H1 (cell line): Measurements from ENCODE around the gene SIK3. TPM values are rescaled to one million over a fixed set of nuclear protein-coding genes. Genes with fewer than 3 reads are reported as not detected.

Experiments
- ASH2L ChIP-seq: fragments of 200-600, 300-600 bp; sonication (generic); IDR thresholded peaks from one replicate; pipeline ENCODE4 v1.7.1; 2017; ENCODE audit warnings: low read length
- CHD2 ChIP-seq: IDR thresholded peaks from 2 replicates; pipeline ENCODE4 v1.6.1; 2012; ENCODE audit warnings: low read length, improper control_type of control experiment
- POU5F1 ChIP-seq: IDR thresholded peaks from 2 replicates; pipeline ENCODE4 v1.6.1; 2011; ENCODE audit warnings: low read depth, mild to moderate bottlenecking, low read length, moderate library complexity
- SIN3A ChIP-seq, 2 experiments: IDR thresholded peaks in 1 of 2; conservative IDR thresholded peaks in 1 of 2; 2 replicates each; pipeline ENCODE4 v1.6.1; 2011 to 2012; ENCODE audit warnings: low read length in 2 of 2, improper control_type of control experiment in 1 of 2, low read depth in 1 of 2, mild to moderate bottlenecking in 1 of 2
- polyA plus RNA-seq, 7 experiments: library from polyadenylated mRNA; depleted of rRNA in 3 of 7; stranded (reverse) in 5 of 7; unstranded in 2 of 7; fragments of >200 nt in 5 of 7; fragments of 200-250 nt in 2 of 7; gene quantifications; 1 replicate in 5 of 7; 2 replicates in 1 of 7; 4 replicates in 1 of 7; pipeline versions ENCODE4 v1.2.1 to v1.2.3, GENCODE V29; 2011 to 2013; ENCODE audit warnings: missing spikeins in 2 of 7, mixed read lengths in 2 of 7
- total RNA-seq: library from RNA; stranded (reverse); fragmentation: NEBNext Ultra II Directional; extraction: Animal tissue kit (Norgen Biotek cat#: 25700); gene quantifications from 2 replicates; pipeline ENCODE4 v1.2.1, GENCODE V29; 2021

SIK3 gene
- total and polyA plus RNA-seq, 2 of the 8 experiments (the other 6 are each of a cell fraction or from before 2014, with no cell fraction given), result 19.9 to 32.1 TPM

DNA sequence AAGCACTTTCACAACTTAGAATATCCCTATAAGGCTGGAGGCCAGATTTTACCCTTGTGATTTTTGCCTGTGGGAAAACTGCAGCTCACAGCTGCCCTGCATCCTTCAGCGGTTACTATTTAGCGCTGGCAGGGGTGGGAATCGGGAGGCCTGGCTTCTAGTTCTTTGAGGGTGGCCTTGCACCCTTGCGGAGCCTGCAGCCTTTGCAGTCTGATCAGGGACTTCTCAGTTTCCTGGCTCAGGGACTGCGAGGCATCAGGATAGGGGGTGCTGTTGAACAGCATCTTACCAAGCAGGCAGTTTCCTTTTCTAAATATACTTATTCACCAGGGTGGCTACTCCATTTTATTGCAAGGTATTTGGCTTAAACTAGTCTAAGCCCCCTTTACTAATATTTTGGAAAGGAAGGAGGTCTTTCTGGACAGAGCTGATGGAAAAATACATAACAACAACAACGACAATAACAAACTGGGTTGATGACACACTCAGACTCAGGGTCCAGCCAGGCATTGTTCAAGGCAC is 257.9 kb downstream of the SIK3 start (continued):
- TF ChIP-seq SIN3A (conservative IDR thresholded peaks at IDR 0.05 in 1 of 2, IDR thresholded peaks at IDR 0.05 in 1 of 2; ENCODE audit: low read depth in 1 of 2, low read length in 2 of 2), result no peak
- TF ChIP-seq ASH2L, result no peak
- TF ChIP-seq CHD2, result no peak
- no peak for TF ChIP-seq POU5F1
